HEK293 (cell line): ENCODE data around the gene CEPT1.

Source experiments
- AEBP2 ChIP-seq: fragments of 450-650 bp; formaldehyde crosslinking; IDR thresholded peaks from 2 replicates; pipeline ENCODE4 v1.5.1; 2016; ENCODE audit warnings: missing biosample characterization, missing genetic modification characterization, borderline replicate concordance
- CTCF ChIP-seq: fragments of 450-650 bp; formaldehyde crosslinking; IDR thresholded peaks from 2 replicates; pipeline ENCODE4 v1.5.1; 2016; ENCODE audit warnings: missing biosample characterization, missing genetic modification characterization
- KLF1 ChIP-seq: fragments of 450-650 bp; formaldehyde crosslinking; IDR thresholded peaks from 2 replicates; pipeline ENCODE4 v1.5.1; 2016; ENCODE audit warnings: missing biosample characterization, missing genetic modification characterization
- KLF10 ChIP-seq: fragments of 450-650 bp; IDR thresholded peaks from 2 replicates; pipeline ENCODE4 v1.5.1; 2018; ENCODE audit warnings: missing biosample characterization, mild to moderate bottlenecking, missing genetic modification characterization
- SP2 ChIP-seq: fragments of 450-650 bp; formaldehyde crosslinking; IDR thresholded peaks from 2 replicates; pipeline ENCODE4 v1.5.1; 2016; ENCODE audit warnings: missing biosample characterization, missing genetic modification characterization
- TCF7L2 ChIP-seq: IDR thresholded peaks from 2 replicates; pipeline ENCODE4 v1.6.1; 2011; ENCODE audit warnings: low read depth, mild to moderate bottlenecking, inconsistent platforms, low read length, moderate library complexity, borderline replicate concordance
- ZNF138 ChIP-seq: fragments of 450-650 bp; formaldehyde crosslinking; IDR thresholded peaks from 2 replicates; pipeline ENCODE4 v1.5.1; 2016; ENCODE audit warnings: missing biosample characterization, missing genetic modification characterization, borderline replicate concordance
- ZNF248 ChIP-seq: fragments of 450-650 bp; formaldehyde crosslinking; IDR thresholded peaks from 2 replicates; pipeline ENCODE4 v1.5.1; 2017; ENCODE audit warnings: missing biosample characterization, missing genetic modification characterization
- ZNF394 ChIP-seq: fragments of 450-650 bp; formaldehyde crosslinking; IDR thresholded peaks from 2 replicates; pipeline ENCODE4 v1.5.1; 2016; ENCODE audit warnings: missing biosample characterization, missing genetic modification characterization, mild to moderate bottlenecking, moderate library complexity, borderline replicate concordance
- ZNF521 ChIP-seq: fragments of 450-650 bp; formaldehyde crosslinking; IDR thresholded peaks from 2 replicates; pipeline ENCODE4 v1.5.1; 2017; ENCODE audit warnings: missing biosample characterization, mild to moderate bottlenecking, missing genetic modification characterization
- ZNF555 ChIP-seq: fragments of 450-650 bp; formaldehyde crosslinking; conservative IDR thresholded peaks from 2 replicates; pipeline ENCODE4 v1.5.1; 2017; ENCODE audit warnings: missing biosample characterization, mild to moderate bottlenecking, missing genetic modification characterization, inconsistent platforms
- ZNF639 ChIP-seq: fragments of 450-650 bp; formaldehyde crosslinking; IDR thresholded peaks from 2 replicates; pipeline ENCODE4 v1.5.1; 2016; ENCODE audit warnings: missing biosample characterization, missing genetic modification characterization
- ZSCAN5A ChIP-seq: fragments of 450-650 bp; formaldehyde crosslinking; IDR thresholded peaks from 2 replicates; pipeline ENCODE4 v1.5.1; 2016; ENCODE audit warnings: missing biosample characterization, missing genetic modification characterization

- TF ChIP-seq KLF1 (tag by site-specific recombination) (no peak), ZNF521 (no peak), CTCF (tag by site-specific recombination) (no peak), ZSCAN5A (no peak), KLF10 (tag by site-specific recombination) (no peak), ZNF555 (tag by site-specific recombination) (no peak), TCF7L2 (no peak), AEBP2 (tag by site-specific recombination) (no peak), ZNF639 (tag by site-specific recombination) (no peak), SP2 (tag by site-specific recombination) (no peak), ZNF394 (tag by site-specific recombination) (no peak), ZNF248 (tag by site-specific recombination) (no peak), ZNF138 (no peak)
Observed at GRCh38 chr1:111232134-111232533, 92.1 kb downstream of the CEPT1 start.
